SKM-1 treated with dmso at 0.1 percent for 144 hours (cell line): Measurements from ENCODE around the gene MOB3C.

Experiments
- DNase-seq: peaks from one replicate; lab custom pipeline; 2025; ENCODE audit not compliant: unreplicated experiment; lab: John Stamatoyannopoulos, UW

MOB3C gene

DNA sequence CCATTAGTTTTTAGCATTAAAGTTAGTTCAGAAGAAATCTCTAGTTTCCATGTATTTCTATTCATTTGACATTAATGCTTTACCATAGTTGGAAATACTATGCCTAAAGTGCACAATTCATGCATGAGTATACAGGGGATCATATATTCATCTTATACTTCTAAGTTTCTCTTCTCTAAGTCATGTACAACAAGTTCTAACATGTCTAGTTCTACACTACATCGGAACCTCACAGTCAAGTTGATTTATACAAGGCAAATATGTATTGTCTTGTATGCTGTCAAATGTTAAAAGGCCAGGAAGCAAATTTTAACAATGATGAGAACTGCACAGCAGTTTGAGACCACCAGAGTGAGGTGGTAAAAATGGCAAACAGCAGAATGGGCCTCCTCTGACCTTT, 22.9 kb upstream of the MOB3C start:
- no peak for DNase-seq

- DNase-seq: no peak
These were observed 22.3 kb upstream of the MOB3C start for GRCh38 chr1:46638921-46639320.

DNA sequence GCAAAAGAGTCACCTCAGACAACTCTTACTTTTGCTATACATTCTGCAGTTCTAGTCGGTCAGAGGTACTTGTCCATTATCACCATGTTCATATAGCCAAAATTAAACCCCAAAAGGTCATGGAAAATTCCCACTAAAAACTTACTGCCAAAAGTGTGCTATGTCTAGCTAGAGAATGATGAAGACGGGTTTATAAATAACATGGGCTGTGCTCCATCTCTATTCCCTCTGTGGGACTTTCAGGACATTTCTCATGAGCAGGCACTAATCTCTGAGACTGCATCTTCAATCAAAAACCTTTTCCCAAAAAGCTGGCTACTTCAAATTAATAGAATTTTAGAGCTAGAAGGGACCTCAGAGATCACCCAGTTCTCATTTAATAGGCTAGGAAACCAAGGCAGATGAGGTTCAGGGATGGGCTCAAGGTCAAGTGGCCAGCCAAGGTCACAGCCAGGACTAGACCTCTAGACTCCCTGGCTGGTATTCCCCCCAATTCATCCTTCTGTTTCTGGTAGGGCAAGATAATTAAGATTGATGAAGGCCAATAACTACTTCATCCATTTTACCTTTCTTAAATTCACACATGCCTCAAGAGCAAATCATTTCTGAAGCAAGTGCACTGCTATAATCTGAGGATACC, 21.0 kb upstream of the MOB3C start:
- no peak for DNase-seq

GRCh38 chr1:46635205-46635604, 18.6 kb upstream of the MOB3C start:
- no peak for DNase-seq

- no peak for DNase-seq
These were observed 14.1 kb upstream of the MOB3C start for GRCh38 chr1:46630719-46631118.

GRCh38 chr1:46623743-46624644, 7.4 kb upstream of the MOB3C start:
- DNase-seq: no peak

DNA sequence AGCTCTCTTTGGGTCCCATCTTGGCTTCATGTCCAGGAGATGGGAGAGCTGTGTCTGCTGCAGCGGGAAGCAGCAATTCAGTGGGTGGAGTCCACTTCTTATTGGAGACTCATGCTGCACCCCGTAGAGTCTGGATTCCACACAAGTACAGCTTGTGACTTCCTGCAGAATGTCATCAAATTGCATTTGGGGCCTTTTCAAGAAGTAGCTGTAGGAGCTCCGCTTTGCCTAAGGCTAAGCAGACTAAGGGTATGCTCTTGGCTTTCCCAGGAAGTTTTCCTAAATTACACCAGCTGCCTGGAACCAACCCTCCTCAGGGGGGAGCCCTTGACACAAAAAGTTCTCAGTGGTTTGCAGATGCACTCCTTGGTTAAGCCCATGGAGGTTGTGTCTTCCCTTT, 5.7 kb upstream of the MOB3C start:
- no peak for DNase-seq

- no peak for DNase-seq
These were observed 5.3 kb upstream of the MOB3C start for GRCh38 chr1:46621930-46622329.

DNA sequence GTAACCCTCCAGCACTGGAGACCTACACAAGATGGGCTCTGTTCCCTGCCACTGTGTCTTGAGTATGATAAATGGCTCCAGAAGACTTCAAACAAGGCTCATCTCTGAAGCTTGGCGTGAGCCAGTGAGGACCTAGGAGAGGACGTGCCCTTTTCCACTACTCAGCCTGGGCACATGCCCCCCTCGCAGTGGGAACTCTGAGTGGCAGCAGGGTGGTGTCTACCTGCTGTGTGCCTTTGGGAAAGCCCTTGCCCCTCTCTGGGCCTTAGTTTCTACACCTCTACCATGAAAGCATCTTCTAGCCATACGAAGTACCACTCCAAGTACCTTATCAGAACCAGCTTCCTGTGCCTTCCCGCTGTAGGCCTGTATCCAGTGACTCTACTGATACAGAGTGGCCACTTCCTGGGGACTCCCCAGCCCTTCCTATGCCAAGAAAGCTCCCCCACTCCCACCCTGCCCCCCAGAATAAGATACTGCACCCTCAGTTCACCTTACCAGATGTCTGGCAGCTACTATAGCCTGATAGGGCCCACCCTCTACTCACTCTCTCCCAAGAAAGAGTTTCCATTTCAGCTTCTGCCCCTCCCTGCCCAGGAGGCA, 3.1 kb upstream of the MOB3C start:
- no peak for DNase-seq

GRCh38 chr1:46618754-46619415, 2.3 kb upstream of the MOB3C start:
- no peak for DNase-seq

DNA sequence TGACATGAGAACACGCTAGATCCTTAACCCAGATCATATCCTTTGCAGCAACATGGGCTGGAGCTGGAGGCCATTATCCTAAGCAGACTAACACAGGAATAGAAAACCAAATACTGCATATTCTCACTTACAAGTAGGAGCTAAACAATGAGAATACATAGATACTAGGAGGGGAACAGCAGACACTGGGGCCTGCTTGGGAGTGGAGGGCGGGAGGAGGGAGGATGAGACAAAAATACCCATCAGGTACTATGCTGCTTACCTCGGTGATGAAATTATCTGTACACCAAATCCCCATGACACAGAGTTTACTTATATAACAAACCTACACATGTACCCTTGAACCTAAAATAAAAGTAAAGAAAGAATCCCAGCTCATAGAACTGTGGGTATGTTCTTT, 1.2 kb upstream of the MOB3C start:
- no peak for DNase-seq

DNA sequence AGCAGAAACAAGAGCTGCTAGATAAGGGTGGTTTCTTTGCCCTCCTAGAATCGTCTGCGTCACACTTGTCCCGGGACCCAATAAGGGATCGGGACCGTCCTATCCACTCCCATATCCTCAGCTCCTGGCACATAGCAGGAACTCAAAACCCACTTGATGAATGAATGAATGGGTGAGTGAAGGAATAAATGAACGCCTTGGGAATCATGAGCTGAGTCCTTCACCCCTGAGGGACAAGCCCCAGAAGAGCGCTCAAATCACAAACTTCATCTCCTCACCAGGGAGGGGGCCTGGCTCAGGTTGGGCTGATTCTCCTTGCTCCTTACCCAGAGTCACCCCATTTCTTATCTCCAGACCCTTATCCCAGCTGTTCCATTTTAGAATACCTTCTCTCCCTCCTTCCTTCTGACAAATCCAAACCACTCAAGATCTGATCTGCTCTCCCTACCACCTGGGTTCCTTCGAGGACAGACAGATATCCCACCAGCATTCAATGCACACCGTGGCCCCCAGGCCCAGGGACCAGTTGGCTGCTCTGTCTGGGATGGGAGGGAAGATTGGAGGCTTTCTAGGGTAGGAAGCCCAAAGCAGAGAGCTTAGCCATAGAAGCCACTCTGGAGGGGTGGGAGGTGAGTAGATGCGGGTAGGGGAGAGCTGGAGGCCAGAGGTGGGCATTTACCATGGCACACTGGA, 643 bp upstream of the MOB3C start:
- no peak for DNase-seq

DNA sequence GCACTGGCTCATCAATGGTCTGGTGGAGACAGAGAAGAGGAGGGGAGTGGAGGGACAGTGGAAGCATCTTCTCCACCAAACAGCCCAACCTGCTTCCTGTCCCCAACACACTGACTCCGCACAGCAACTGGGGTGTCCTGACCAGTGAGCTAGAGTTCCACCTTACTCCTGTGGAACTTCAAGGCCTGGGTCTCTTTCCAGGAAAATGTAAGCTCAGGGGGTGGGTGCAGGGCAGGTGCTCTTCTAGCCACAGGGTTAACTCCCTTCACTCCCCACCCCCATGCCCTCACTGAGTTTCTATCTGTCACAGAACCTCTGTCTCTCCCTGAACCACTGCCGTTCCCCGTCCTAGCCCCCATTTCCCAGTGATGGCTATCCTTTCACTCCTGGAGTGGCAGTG, 876 bp downstream of the MOB3C start:
- no peak for DNase-seq

DNA sequence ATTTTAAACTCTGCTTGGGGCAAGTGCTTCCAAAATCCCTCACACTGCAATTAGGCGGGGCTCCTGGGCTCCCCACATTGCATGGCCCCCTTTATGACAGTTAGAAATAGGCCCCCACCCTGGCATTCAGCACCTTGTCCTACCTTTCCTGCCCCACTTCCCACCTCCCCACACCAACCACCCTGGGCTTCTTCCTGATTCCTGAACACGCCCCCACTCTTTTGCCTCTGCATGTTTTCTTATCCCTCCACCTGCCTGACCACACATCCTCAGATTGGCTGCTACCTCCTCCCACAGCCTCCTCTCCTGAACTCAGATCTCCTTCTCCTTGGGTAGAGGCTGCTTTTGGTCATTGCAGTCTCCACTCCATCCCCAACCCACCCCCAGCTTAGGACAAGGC, 1.5 kb downstream of the MOB3C start:
- DNase-seq: no peak

DNA sequence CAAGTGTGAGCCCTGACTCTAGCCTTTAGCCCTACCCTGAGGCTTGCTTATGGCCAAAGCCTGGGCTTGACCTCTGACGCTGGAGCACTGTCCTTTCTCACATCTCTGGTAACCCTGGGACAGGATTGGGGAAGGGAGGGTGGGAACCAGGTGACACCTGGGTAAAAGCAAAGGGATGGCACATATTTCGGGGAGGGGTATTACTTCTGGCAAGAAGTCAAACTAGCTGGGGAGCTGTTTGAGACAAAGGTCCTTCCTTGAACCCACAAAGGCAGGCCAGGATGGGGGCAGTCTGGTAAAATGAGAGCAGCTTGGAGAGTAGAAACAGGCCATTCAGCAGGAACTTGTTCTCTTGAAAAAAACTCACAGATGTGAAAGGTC, 2.0 kb downstream of the MOB3C start:
- no peak for DNase-seq

DNA sequence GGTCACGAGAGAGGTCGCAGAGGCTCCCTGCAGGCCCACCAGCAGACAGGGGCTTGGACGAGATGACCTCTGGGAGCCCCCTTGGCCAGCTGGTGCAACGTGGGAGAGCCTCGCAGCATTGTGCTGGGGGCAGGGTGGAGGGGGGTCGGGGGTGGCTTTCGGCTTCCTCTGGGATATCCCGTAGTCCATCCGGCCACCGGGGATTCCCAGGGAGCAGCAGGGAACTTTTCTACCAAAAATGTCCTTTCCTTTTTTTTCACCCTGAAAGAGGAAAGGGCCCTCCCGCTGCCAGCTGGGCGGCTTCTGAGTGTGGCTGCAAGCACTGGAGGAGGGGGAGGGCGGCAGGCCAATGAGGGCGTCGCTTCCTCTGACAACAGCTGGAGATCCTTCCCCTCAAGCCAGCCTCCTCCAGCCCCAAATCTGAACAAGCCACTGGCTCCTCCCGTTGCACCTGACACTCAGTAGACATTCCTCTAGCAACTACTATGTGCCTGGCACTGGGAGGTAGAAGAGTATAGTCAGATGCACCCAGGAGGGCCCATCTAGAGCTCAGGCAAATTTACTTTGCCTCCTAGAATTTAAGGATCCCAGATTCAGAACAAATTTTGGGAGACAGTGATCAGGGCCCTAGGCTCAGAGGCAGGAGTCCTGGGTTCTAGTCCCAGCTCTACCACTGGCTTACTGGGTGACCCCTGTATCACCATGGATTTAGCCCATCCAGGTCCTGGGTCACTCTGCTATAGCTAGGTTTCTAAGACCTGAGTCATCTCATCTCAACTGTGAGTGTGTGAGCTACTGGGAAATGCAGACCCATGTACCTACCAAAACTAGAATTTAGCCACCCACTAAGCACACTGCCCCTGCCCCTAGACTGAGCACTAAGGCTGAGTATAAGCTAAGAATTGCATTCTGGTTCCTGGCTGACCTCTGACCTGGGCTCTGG, 2.7 kb downstream of the MOB3C start:
- DNase-seq: peak; percentile 27

GRCh38 chr1:46612937-46613660, 3.5 kb downstream of the MOB3C start:
- DNase-seq: no peak

DNA sequence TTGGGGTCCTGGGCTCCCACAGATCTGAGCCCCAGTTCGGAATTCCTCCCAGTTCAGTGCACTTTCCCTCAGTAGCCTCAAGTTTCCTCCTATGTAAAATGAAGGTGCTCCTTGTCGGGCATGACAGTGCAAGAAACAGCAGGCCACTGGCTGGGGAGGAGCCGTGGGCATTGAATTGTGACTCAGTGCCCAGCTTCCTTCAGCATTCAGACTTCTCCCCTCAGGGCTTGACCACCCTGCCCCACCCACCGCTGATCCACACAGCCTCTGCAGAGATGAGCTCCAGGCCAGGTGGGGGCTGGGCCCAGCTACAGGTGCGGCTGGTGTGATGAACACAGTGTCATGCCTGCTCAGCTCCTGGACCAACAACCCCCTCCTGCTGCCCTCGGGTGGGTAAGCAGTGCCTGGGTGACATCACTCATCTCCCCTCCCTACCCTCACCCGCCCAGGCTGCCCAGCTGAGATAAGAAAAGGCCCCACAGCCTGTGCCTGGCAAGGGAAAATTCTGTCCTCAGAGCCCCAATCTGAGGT, 4.9 kb downstream of the MOB3C start:
- DNase-seq: no peak
